NCI-H2196 (cell line): Measurements from ENCODE around the gene GSS.
"Not testable (repeated sequence)": the region's sequence is repeated elsewhere in the genome, so short reads cannot be mapped to it uniquely, and the experiment has no call there.

ENCODE experiments used
- DNase-seq: peaks from one replicate; lab custom pipeline; 2025; ENCODE audit not compliant: unreplicated experiment; lab: John Stamatoyannopoulos, UW

The GSS gene

GRCh38 chr20:34907616-34908469 is 47.8 kb downstream of the GSS start:
- DNase-seq = peak; percentile 36

- no peak for DNase-seq
Measured at GRCh38 chr20:34904202-34904621, 51.4 kb downstream of the GSS start.

GRCh38 chr20:34898731-34899130 is 56.9 kb downstream of the GSS start:
- DNase-seq = not testable (repeated sequence)

- DNase-seq = not testable (repeated sequence)
Measured at GRCh38 chr20:34898129-34898528, 57.5 kb downstream of the GSS start.

- DNase-seq = no peak
Measured at GRCh38 chr20:34896086-34896621, 59.5 kb downstream of the GSS start.

- no peak for DNase-seq
Measured at GRCh38 chr20:34895465-34895864, 60.1 kb downstream of the GSS start.

GRCh38 chr20:34894723-34895122 is 60.9 kb downstream of the GSS start:
- DNase-seq = no peak

- DNase-seq = no peak
Measured at GRCh38 chr20:34892671-34893070, 62.9 kb downstream of the GSS start.

GRCh38 chr20:34891166-34892062 is 64.2 kb downstream of the GSS start:
- no peak for DNase-seq

GRCh38 chr20:34888468-34888867 is 67.1 kb downstream of the GSS start:
- no peak for DNase-seq

GRCh38 chr20:34887023-34887422 is 68.6 kb downstream of the GSS start:
- DNase-seq = no peak

GRCh38 chr20:34886122-34886521 is 69.5 kb downstream of the GSS start:
- no peak for DNase-seq

- no peak for DNase-seq
Measured at GRCh38 chr20:34884260-34884659, 71.3 kb downstream of the GSS start.

GRCh38 chr20:34883809-34884208 is 71.8 kb downstream of the GSS start:
- DNase-seq = no peak

GRCh38 chr20:34883087-34883688 is 72.4 kb downstream of the GSS start:
- peak; percentile 47 for DNase-seq

- no peak for DNase-seq
Measured at GRCh38 chr20:34881689-34882088, 73.9 kb downstream of the GSS start.

- DNase-seq = not testable (repeated sequence)
Measured at GRCh38 chr20:34880971-34881370, 74.6 kb downstream of the GSS start.

- no peak for DNase-seq
Measured at GRCh38 chr20:34880215-34880850, 75.3 kb downstream of the GSS start.
